Smooth muscle cell (in vitro differentiated cells): ENCODE measurements around the gene LMBRD1. TPM values are rescaled to one million over a fixed set of nuclear protein-coding genes. Genes with fewer than 3 reads are reported as not detected.

ENCODE experiments used
- DNase-seq: peaks from one replicate; lab custom pipeline; 2025; ENCODE audit not compliant: unreplicated experiment; lab: John Stamatoyannopoulos, UW
- H2AFZ ChIP-seq: fragments of 200-600 bp; sonication (generic); 2 replicates; pipeline ENCODE4 v1.6.0; 2016; ENCODE audit warnings: antibody characterized with exemption, low read depth, mild to moderate bottlenecking
- H3F3A ChIP-seq: fragments of 200-600 bp; sonication (generic); 2 replicates; pipeline ENCODE4 v1.6.0; 2017; ENCODE audit warnings: antibody characterized with exemption, low read depth
- H3K27ac ChIP-seq: fragments of 200-600 bp; sonication (generic); 2 replicates; pipeline ENCODE4 v1.5.1; 2016; ENCODE audit warnings: low read depth, mild to moderate bottlenecking
- H3K27me3 ChIP-seq: fragments of 200-600 bp; sonication (generic); 2 replicates; pipeline ENCODE4 v1.6.1; 2016; ENCODE audit warnings: low read depth, mild to moderate bottlenecking
- H3K36me3 ChIP-seq: fragments of 200-600 bp; sonication (generic); 2 replicates; pipeline ENCODE4 v1.5.1; 2016; ENCODE audit warnings: low read depth
- H3K4me1 ChIP-seq: fragments of 200-600 bp; sonication (generic); 2 replicates; pipeline ENCODE4 v1.5.1; 2016; ENCODE audit warnings: low read depth
- H3K4me2 ChIP-seq: fragments of 200-600 bp; sonication (generic); 2 replicates; pipeline ENCODE4 v1.6.0; 2016; ENCODE audit warnings: mild to moderate bottlenecking
- H3K4me3 ChIP-seq: fragments of 200-600 bp; sonication (generic); 2 replicates; pipeline ENCODE4 v1.5.1; 2016; ENCODE audit warnings: mild to moderate bottlenecking
- H3K79me2 ChIP-seq: fragments of 200-600 bp; sonication (generic); 2 replicates; pipeline ENCODE4 v1.6.0; 2016; ENCODE audit warnings: low read depth, mild to moderate bottlenecking
- H3K9ac ChIP-seq: fragments of 200-600 bp; sonication (generic); 2 replicates; pipeline ENCODE4 v1.6.0; 2016; ENCODE audit warnings: low read depth
- H3K9me3 ChIP-seq: fragments of 200-600 bp; sonication (generic); replicated peaks from 2 replicates; pipeline ENCODE4 v1.5.1; 2016; ENCODE audit warnings: low read depth
- H4K20me1 ChIP-seq: fragments of 200-600 bp; sonication (generic); 2 replicates; pipeline ENCODE4 v1.6.0; 2016; ENCODE audit warnings: low read depth
- WGBS: methylation state at CpG from one replicate; pipeline ENCODE4 v1.1.7; 2016; ENCODE audit warnings: low lambda C conversion rate; 5-methylcytosine and 5-hydroxymethylcytosine counted together
- polyA plus RNA-seq: library from polyadenylated mRNA; unstranded; fragments of >200 nt; fragmentation: Nextera tagmentation; extraction: Ambion mirVana; gene quantifications from 2 replicates; pipeline ENCODE4 v1.2.1, GENCODE V29; 2016
- total RNA-seq: library from RNA; depleted of rRNA; stranded (reverse); fragments of >200 nt; gene quantifications from 2 replicates; pipeline ENCODE4 v1.2.3, GENCODE V29; 2014
- TF ChIP-seq, protein P1 (sequence below): fragments of 200-600 bp; sonication (generic); IDR thresholded peaks from 2 replicates; pipeline ENCODE4 v1.5.1; 2017; ENCODE audit warnings: borderline replicate concordance, mild to moderate bottlenecking, antibody characterized with exemption; ENCODE audit not compliant: insufficient read depth, poor library complexity, severe bottlenecking

Gene LMBRD1
- total and polyA plus RNA-seq, 2 experiments from 2014 or later: 22.3 to 78.5 TPM

- no peak for DNase-seq
- H3K27me3 ChIP-seq: no peaks in the 10 kb centered on the region
- H3K27ac ChIP-seq: no peak overlapping the region
- no peak overlapping the region for H3K4me3 ChIP-seq
- H3K9ac ChIP-seq: no peak overlapping the region
- no peaks in the 10 kb centered on the region for H3K4me1 ChIP-seq
- H4K20me1 ChIP-seq: no peaks in the 10 kb centered on the region
- no peaks in the 10 kb centered on the region for H3K79me2 ChIP-seq
- no peaks in the 10 kb centered on the region for H3F3A ChIP-seq
- TF ChIP-seq, protein P1, sequence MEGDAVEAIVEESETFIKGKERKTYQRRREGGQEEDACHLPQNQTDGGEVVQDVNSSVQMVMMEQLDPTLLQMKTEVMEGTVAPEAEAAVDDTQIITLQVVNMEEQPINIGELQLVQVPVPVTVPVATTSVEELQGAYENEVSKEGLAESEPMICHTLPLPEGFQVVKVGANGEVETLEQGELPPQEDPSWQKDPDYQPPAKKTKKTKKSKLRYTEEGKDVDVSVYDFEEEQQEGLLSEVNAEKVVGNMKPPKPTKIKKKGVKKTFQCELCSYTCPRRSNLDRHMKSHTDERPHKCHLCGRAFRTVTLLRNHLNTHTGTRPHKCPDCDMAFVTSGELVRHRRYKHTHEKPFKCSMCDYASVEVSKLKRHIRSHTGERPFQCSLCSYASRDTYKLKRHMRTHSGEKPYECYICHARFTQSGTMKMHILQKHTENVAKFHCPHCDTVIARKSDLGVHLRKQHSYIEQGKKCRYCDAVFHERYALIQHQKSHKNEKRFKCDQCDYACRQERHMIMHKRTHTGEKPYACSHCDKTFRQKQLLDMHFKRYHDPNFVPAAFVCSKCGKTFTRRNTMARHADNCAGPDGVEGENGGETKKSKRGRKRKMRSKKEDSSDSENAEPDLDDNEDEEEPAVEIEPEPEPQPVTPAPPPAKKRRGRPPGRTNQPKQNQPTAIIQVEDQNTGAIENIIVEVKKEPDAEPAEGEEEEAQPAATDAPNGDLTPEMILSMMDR: no peak
- no peak overlapping the region for H3K4me2 ChIP-seq
- H3K36me3 ChIP-seq: no peaks in the 10 kb centered on the region
- H3K9me3 ChIP-seq: no peaks in the 10 kb centered on the region
- H2AFZ ChIP-seq: no peak overlapping the region
Observed at GRCh38 chr6:69699655-69700054, 97.2 kb downstream of the LMBRD1 start.

DNA sequence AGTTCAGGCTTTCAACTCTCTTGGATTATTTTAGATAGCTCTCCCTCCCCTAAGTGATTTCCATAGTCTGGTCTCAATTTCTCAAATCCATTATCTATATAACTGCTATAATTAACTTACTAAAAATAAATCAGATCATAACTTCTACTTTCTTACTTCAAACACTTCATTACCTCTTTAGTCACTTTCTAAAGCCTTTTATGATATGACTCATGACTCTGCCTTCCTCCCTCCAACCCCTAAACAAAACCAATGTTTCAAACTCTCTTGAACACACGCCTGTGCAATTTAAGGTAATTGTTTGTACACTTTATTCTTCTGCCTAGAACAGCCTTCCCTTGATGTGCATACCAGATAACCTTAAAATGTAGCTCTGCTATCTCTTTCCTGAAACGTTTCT lies 100.5 kb downstream of the LMBRD1 start:
- WGBS: 29% methylated on average over 2 of the region's 2 CpGs
- TF ChIP-seq, protein P1: no peak
- no peak overlapping the region for H2AFZ ChIP-seq

GRCh38 chr6:69693762-69694161 lies 103.0 kb downstream of the LMBRD1 start:
- H3K27ac ChIP-seq: no peak overlapping the region
- TF ChIP-seq, protein P1: no peak
- no peak for DNase-seq
- no peaks in the 10 kb centered on the region for H3K27me3 ChIP-seq
- H3K9ac ChIP-seq: no peak overlapping the region
- H3K79me2 ChIP-seq: no peaks in the 10 kb centered on the region
- H2AFZ ChIP-seq: no peak overlapping the region
- H3K36me3 ChIP-seq: no peaks in the 10 kb centered on the region
- H4K20me1 ChIP-seq: no peaks in the 10 kb centered on the region
- H3K4me3 ChIP-seq: no peak overlapping the region
- H3K4me2 ChIP-seq: no peak overlapping the region
- no peaks in the 10 kb centered on the region for H3K4me1 ChIP-seq
- H3F3A ChIP-seq: no peaks in the 10 kb centered on the region
- no peaks in the 10 kb centered on the region for H3K9me3 ChIP-seq

More for the DNA sequence above, 100.5 kb downstream of the LMBRD1 start:
- H3K27me3 ChIP-seq: no peaks in the 10 kb centered on the region
- H3K9ac ChIP-seq: no peak overlapping the region
- H3K4me2 ChIP-seq: peak overlapping the region; percentile 39
- H3K9me3 ChIP-seq: no peaks in the 10 kb centered on the region
- no peaks in the 10 kb centered on the region for H3F3A ChIP-seq
- no peak for DNase-seq
- H3K36me3 ChIP-seq: no peaks in the 10 kb centered on the region
- no peak overlapping the region for H3K4me3 ChIP-seq
- H3K79me2 ChIP-seq: no peaks in the 10 kb centered on the region
- H4K20me1 ChIP-seq: no peaks in the 10 kb centered on the region
- H3K27ac ChIP-seq: no peak overlapping the region
- H3K4me1 ChIP-seq: no peaks in the 10 kb centered on the region

GRCh38 chr6:69690986-69691385 lies 105.8 kb downstream of the LMBRD1 start:
- 81% methylated on average over 1 of the region's 1 CpG for WGBS
- no peak for DNase-seq
- H3K27me3 ChIP-seq: no peaks in the 10 kb centered on the region
- H3K27ac ChIP-seq: no peak overlapping the region
- no peaks in the 10 kb centered on the region for H4K20me1 ChIP-seq
- no peak overlapping the region for H3K4me2 ChIP-seq
- no peaks in the 10 kb centered on the region for H3K9me3 ChIP-seq
- H3K4me1 ChIP-seq: no peaks in the 10 kb centered on the region
- H3F3A ChIP-seq: no peaks in the 10 kb centered on the region
- H3K79me2 ChIP-seq: no peaks in the 10 kb centered on the region
- H2AFZ ChIP-seq: no peak overlapping the region
- H3K36me3 ChIP-seq: no peaks in the 10 kb centered on the region
- TF ChIP-seq, protein P1: no peak
- no peak overlapping the region for H3K4me3 ChIP-seq
- no peak overlapping the region for H3K9ac ChIP-seq
